Adrenal gland (tissue), 12 donors: ENCODE results near the gene TIMM44. TPM values are rescaled to one million over a fixed set of nuclear protein-coding genes. Genes with fewer than 3 reads are reported as not detected.

Experiments used
- DNase-seq, 7 donors: peaks; one replicate each; pipeline ENCODE4 v3.0.0-alpha.2; 2019 to 2020
- H3K27ac ChIP-seq, 5 donors: fragments of 200-600 bp; sonication (generic) in 4 of 5; 1 replicate in 3 of 5; 2 replicates in 2 of 5; pipeline versions ENCODE4 v1.5.1 to v1.8.0; 2016 to 2020; ENCODE audit warnings: mild to moderate bottlenecking in 1 of 5
- H3K27me3 ChIP-seq: fragments of 200-600 bp; 2 replicates; pipeline ENCODE4 v1.8.0; 2021
- H3K36me3 ChIP-seq, 2 donors: fragments of 200-600 bp; replicated peaks in 1 of 2; 1 replicate in 1 of 2; 2 replicates in 1 of 2; pipeline versions ENCODE4 v1.5.1 to v1.8.0; 2018 to 2022
- H3K4me1 ChIP-seq, 2 donors: fragments of 200-600 bp; replicated peaks in 1 of 2; 1 replicate in 1 of 2; 2 replicates in 1 of 2; pipeline versions ENCODE4 v1.5.1 to v1.8.0; 2018 to 2021
- H3K4me3 ChIP-seq, 4 donors: fragments of 200-600 bp; sonication (generic) in 3 of 4; one replicate each; pipeline ENCODE4 v1.5.1; 2016 to 2018
- H3K9me3 ChIP-seq, 3 donors: fragments of 200-600 bp; sonication (generic) in 1 of 3; replicated peaks in 1 of 3; 1 replicate in 2 of 3; 2 replicates in 1 of 3; pipeline versions ENCODE4 v1.5.1 to v1.8.0; 2016 to 2021
- POLR2A ChIP-seq, 2 donors: fragments of 450-650 bp; IDR thresholded peaks; one replicate each; pipeline ENCODE4 v1.6.1; 2017; ENCODE audit warnings: antibody characterized with exemption in 2 of 2, mild to moderate bottlenecking in 2 of 2, moderate library complexity in 1 of 2
- WGBS, 4 donors: extraction: QIAGEN DNeasy Blood & Tissue Kit in 2 of 4; methylation state at CpG; one replicate each; pipeline versions ENCODE4 v1.1.5 to v1.1.7; 2013 to 2017; 5-methylcytosine and 5-hydroxymethylcytosine counted together
- intact Hi-C, 2 donors: fragments of 100-400 bp; cut with DNase I; formaldehyde crosslinking; loops; one replicate each; pipeline versions ENCODE4 v1.14.1 to v1.15.0; 2022 to 2023
- polyA plus RNA-seq, 3 donors: library from polyadenylated mRNA; stranded (reverse); fragments of 200-250 nt in 2 of 3; fragments of 350-450 nt in 1 of 3; fragmentation: Illumina TruSeq in 1 of 3; extraction: RNeasy Lipid Tissue Mini Kit (QIAGEN cat#74804) in 1 of 3; gene quantifications; one replicate each; pipeline ENCODE4 v1.2.3, GENCODE V29; 2013 to 2014
- total RNA-seq, 9 donors: library from RNA; depleted of rRNA in 4 of 9; stranded (reverse); fragments of >200 nt in 4 of 9; fragments of 120-200 nt in 1 of 9; fragmentation: NEBNext Ultra II Directional in 1 of 9; extraction: Animal tissue kit (Norgen Biotek cat#: 25700) in 1 of 9; gene quantifications; one replicate each; pipeline versions ENCODE4 v1.1.0 to v1.2.4, GENCODE V29; 2013 to 2023
- TF ChIP-seq, protein P1 (sequence below), 6 experiments: fragments of 450-650 bp in 4 of 6; fragments of 200-600 bp in 2 of 6; sonication (generic) in 1 of 6; IDR thresholded peaks; 1 replicate in 5 of 6; 2 replicates in 1 of 6; pipeline versions ENCODE4 v1.5.1 to v1.8.0; 2016 to 2021; ENCODE audit warnings: antibody characterized with exemption in 6 of 6, mild to moderate bottlenecking in 2 of 6, moderate library complexity in 1 of 6
- donor health status: healthy with polysubstance abuse.
- donor health status: Bipolar disorder and iron deficiency.
- donor health status: DM: yes; HTN: yes; CAD: no.
- donor health status: DM: no; HTN: no; CAD: no.
- donor health status: DM: no; HTN: no; CAD: no.
- donor health status: DM: yes; HTN: yes; CAD: no.

TIMM44 gene
- total and polyA plus RNA-seq, 12 donors = 48.1 to 218 (median 60.8) TPM

DNA sequence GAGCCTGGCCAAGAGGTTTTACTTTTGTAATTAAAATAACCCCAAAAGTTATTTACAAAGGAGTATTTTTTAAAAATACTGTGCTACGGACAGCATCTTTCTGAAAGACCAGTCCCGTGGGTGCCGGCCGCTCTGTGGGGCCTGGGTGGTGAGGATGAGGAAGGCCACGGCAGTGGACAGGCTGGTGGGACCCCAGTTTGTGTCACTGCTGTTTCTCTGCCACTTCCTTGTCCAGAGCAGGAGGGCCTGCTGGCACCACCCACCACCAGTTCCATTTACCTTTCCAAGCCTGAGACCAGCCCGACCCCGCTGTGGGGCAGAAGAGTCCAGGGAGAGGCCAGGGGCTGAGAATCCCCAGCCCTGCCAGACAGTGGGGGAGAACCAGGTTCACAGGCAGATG lies 38.2 kb upstream of the TIMM44 start:
- DNase-seq = no peak
- Histone ChIP-seq H3K27ac (peak overlapping the region in 1 of 5 donors; percentile 50), H3K4me1 (peaks cover 9 to 16% of the 10 kb centered on the region in 2 donors), H3K36me3 (peaks cover 0 to 53% of the 10 kb centered on the region in 2 donors), H3K27me3 (no peaks in the 10 kb centered on the region), H3K9me3 (no peaks in the 10 kb centered on the region), H3K4me3 (no peak overlapping the region)
- intact Hi-C loops = no loop called here
- 91 to 100% (median 98%) methylated on average over 6 to 7 of the region's 7 CpGs for WGBS, 4 donors
- TF ChIP-seq POLR2A (IDR thresholded peaks at IDR 0.05) = no peak
- TF ChIP-seq, protein P1, sequence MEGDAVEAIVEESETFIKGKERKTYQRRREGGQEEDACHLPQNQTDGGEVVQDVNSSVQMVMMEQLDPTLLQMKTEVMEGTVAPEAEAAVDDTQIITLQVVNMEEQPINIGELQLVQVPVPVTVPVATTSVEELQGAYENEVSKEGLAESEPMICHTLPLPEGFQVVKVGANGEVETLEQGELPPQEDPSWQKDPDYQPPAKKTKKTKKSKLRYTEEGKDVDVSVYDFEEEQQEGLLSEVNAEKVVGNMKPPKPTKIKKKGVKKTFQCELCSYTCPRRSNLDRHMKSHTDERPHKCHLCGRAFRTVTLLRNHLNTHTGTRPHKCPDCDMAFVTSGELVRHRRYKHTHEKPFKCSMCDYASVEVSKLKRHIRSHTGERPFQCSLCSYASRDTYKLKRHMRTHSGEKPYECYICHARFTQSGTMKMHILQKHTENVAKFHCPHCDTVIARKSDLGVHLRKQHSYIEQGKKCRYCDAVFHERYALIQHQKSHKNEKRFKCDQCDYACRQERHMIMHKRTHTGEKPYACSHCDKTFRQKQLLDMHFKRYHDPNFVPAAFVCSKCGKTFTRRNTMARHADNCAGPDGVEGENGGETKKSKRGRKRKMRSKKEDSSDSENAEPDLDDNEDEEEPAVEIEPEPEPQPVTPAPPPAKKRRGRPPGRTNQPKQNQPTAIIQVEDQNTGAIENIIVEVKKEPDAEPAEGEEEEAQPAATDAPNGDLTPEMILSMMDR (IDR thresholded peaks at IDR 0.05) = no peak

DNA sequence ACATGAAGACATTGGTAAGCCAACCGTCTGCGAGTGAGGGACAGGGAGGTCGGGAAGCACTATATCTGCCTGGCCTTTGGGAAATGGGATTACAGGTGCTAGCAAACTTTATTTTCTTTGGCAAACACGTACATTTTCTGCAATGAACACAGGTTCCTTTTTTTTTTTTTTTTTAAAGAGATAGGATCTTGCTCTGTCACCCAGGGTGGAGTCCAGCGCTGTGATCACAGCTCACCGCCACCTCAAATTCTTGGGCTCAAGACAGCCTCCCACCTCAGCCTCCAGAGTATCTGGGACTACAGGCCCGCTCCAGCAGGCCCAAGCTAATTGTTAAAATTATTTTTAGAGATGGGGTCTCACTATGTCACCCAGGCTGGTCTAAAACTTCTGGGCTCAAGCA lies 37.7 kb upstream of the TIMM44 start:
- TF ChIP-seq, protein P1 (IDR thresholded peaks at IDR 0.05) = no peak
- TF ChIP-seq POLR2A (IDR thresholded peaks at IDR 0.05) = no peak
- H3K27me3 ChIP-seq = no peaks in the 10 kb centered on the region
- intact Hi-C loops = no loop called here
- 91 to 94% (median 93%) methylated on average over 7 of the region's 7 CpGs for WGBS, 4 donors
- no peaks in the 10 kb centered on the region for H3K9me3 ChIP-seq
- H3K4me1 ChIP-seq = peaks cover 9 to 12% of the 10 kb centered on the region in 2 donors
- peaks cover 0 to 53% of the 10 kb centered on the region in 2 donors for H3K36me3 ChIP-seq
- H3K4me3 ChIP-seq = no peak overlapping the region
- no peak overlapping the region for H3K27ac ChIP-seq
- DNase-seq = no peak

DNA sequence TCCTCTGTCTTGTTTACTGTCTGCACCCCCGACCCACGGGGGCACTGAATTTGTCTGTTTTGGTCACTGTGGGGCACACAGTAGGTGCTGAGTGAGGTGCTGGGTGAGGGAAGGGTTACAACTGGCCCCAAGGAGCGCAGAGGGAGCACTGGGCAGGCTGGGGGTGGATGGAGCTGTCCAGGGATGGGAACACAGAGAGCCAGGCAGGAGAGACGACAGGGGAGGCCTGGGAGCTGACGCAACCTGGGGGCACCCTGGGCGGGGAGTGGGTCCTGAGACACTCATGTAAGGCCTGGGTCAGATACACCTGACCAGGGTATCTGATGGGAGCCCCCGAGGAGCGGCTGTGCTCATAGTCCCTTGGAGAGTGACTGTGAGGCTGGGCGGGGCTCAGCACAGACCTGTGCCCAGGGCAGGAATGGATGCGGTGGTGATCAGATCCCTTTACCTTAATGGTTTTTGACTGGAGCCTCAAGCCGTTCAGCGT lies 37.2 kb upstream of the TIMM44 start:
- WGBS, 4 donors = 81 to 95% (median 89%) methylated on average over 6 to 12 of the region's 12 CpGs

DNA sequence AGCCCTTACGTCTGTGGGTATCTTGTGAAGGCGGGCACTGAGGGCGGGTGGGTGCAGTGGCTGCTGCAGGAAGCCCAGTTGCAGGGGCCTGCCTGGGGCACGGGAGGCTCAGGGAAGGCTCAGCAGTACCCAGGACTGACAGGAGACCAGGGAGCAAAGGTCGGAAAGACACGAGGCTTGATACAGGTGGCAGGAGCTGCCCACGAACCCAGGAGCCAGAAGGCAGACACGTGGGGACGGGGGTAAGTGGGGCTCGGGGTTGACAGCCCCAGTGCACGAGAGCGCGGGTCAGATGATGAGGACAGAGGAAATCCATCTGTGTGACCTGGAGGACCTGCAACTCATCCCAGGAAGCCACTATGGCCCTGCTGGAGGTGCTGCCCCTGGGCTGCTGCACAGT lies 36.7 kb upstream of the TIMM44 start:
- peaks cover 9 to 15% of the 10 kb centered on the region in 2 donors for H3K4me1 ChIP-seq
- TF ChIP-seq, protein P1 (IDR thresholded peaks at IDR 0.05) = no peak
- no peak for TF ChIP-seq POLR2A (IDR thresholded peaks at IDR 0.05)
- no peak for DNase-seq
- intact Hi-C loops = no loop called here
- H3K27ac ChIP-seq = no peak overlapping the region
- H3K27me3 ChIP-seq = no peaks in the 10 kb centered on the region
- peaks cover 0 to 49% of the 10 kb centered on the region in 2 donors for H3K36me3 ChIP-seq
- H3K9me3 ChIP-seq = no peaks in the 10 kb centered on the region
- WGBS, 4 donors = 88 to 91% (median 90%) methylated on average over 12 to 13 of the region's 13 CpGs
- no peak overlapping the region for H3K4me3 ChIP-seq

More for the DNA sequence above, 37.2 kb upstream of the TIMM44 start:
- Histone ChIP-seq H3K4me1 (peaks cover 9 to 10% of the 10 kb centered on the region in 2 donors), H3K27ac (no peak overlapping the region), H3K9me3 (no peaks in the 10 kb centered on the region), H3K4me3 (no peak overlapping the region), H3K27me3 (no peaks in the 10 kb centered on the region), H3K36me3 (peaks cover 0 to 50% of the 10 kb centered on the region in 2 donors)
- DNase-seq = no peak
- intact Hi-C loops = no loop called here
- TF ChIP-seq, protein P1 (IDR thresholded peaks at IDR 0.05) = no peak
- TF ChIP-seq POLR2A (IDR thresholded peaks at IDR 0.05) = no peak
